ENCODE data around the gene BLM. TPM values are rescaled to one million over a fixed set of nuclear protein-coding genes. Genes with fewer than 3 reads are reported as not detected.
A peak's percentile ranks its signal among the peaks of the same experiment; 100 is the strongest.
"Not testable (repeated sequence)": the region's sequence is repeated elsewhere in the genome, so short reads cannot be mapped to it uniquely, and the experiment has no call there.

The BLM gene
- total RNA-seq, 1 donor from 2014 or later = 1.8 TPM

DNA sequence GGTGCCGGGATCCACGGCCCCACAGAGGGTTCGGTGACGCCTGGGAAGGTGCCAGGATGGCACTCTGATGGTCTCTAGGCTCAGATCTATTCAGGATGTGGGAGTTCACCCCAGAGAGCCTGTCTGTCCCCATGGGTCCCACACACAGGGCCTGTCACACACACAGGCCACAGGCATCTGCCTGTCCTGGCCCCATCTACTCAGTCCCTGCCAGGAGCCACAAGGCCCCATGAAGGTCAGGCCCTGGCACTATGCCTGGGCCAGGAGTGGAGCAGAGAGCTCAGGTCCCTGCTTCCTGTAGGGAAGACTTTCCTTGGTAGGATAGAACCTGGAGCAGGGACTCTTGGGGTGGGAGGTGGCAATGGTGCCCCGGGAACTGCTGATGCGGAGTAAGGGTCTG, 102.2 kb downstream of the BLM start:
- DNase-seq (ENCODE audit: low spot score) = peak; percentile 43

DNA sequence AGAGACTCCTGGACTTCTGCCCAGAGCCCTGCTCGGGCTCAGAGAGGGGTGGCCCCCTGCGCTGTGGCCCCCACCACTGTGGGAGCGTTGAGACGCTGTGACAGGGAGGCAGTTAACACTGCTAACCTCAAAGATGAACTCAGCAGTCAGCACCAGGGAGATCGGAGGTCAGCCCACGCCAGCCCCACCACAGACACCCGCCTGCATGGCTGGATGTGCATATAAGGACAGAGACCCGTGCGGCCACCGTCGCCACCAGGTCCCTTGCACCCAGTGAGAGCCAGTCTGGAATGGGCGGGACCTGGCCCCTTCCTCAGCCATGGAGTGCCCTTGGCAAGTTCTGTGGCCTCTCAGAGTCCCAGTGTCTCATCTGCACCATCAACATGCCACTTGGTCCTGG, 102.7 kb downstream of the BLM start:
- peak; percentile 88 for DNase-seq (ENCODE audit: low spot score)

DNA sequence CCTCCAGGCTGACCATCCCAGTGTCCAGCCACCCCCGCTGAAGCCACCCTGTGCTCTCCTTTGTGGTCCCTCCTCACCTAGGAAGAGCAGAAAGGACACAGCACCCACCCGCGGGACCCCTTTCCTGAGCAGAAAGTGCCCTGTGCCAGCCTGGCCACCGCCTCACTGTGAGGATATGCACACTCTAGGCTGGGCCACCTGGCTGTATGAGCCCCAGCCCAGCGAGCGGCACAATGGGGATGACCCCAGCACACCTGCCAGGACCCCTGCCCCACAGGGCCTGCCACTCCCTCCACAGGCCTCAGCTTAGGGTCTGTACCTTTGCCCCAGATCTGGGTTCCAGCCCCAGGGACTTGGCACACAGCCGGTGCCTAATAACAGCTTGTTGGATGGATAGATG, 103.3 kb downstream of the BLM start:
- DNase-seq (ENCODE audit: low spot score) = peak; percentile 81

DNA sequence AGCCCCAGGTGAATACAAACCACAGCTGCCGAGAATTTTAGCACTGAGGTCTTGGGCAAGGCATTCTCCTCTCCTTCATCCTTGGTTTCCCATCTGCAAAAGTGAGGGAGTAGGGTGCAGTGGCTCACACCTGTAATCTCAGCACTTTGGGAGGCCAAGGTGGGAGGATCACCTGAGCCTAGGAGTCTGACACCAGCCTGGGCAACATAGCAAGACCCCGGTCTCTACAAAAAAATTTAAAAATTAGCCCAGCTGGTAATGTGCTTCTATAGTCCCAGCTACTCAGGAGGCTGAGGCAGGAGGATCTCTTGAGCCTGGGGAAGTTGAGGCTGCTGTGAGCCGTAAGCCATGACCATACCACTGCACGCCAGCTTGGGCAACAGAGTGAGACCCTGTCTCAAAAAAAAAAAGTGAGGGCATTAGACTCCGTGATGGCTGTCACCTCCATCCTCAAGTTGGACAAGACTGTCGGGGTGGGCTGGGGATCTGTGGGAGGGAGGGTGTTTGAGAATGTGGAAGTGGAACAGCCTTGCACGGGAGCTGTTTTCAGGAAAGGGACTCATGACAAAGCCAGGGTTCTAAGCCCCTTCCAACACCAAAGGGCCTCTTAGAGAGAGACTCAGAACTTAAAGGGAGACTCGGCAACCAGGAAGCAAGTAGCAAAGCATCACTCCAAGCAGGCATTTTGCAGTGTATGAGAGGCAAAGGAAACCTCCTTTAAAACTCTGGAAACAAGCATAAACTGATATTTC, 105.2 kb downstream of the BLM start:
- peak; percentile 49 for DNase-seq (ENCODE audit: low spot score)

DNA sequence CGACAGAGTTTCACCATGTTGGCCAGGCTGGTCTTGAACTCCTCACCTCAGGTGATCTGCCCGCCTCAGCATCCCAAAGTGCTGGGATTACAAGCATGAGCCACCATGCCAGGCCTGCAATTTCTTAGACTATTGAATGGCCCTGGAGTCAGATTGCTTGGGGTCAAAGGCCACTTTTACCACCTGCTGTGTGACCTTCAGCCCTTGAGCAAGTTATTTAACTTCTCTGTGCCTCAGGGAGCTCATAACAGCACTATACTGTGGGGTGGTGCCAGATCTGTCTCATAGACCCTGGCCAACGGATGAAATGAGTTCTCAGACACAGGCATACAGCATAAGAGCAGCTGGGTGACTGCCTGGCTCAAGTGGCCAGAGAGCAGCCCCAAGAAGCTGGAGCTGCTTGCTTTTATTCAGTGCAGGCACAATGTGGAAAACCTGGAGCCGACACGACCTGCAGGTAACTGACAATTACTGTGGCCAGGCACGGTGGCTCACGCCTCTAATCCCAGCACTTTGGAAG, 106.4 kb downstream of the BLM start:
- no peak for DNase-seq (ENCODE audit: low spot score)

DNA sequence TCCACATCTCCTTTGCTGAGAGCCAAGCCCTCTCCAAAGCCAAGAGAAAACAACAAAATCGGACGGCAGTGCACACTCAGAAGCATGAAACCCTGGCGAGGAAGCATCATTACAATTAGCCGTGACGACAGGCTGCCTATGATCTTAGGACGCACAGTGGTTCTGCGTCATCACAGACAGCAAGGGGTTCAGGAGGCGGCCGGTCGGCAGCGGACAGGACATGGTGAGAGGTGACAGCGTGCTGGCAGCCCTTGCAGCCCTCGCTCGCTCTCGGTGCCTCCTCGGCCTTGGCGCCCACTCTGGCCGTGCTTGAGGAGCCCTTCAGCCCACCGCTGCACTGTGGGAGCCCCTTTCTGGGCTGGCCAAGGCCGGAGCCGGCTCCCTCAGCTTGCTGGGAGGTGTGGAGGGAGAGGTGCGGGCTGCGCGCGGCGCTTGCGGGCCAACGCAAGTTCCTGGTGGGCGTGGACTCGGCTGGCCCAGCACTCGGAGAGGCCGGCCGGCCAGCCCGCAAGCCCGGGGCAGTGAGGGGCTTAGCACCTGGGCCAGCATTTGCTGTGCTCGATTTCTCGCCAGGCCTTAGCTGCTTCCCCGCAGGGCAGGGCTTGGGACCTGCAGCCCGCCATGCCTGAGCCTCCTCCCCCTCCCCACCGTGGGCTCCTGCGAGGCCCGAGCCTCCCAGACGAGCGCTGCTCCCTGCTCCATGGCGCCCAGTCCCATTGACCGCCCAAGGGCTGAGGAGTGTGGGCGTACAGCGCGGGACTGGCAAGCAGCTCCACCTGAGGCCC, 108.2 kb downstream of the BLM start:
- DNase-seq (ENCODE audit: low spot score) = not testable (repeated sequence)

DNA sequence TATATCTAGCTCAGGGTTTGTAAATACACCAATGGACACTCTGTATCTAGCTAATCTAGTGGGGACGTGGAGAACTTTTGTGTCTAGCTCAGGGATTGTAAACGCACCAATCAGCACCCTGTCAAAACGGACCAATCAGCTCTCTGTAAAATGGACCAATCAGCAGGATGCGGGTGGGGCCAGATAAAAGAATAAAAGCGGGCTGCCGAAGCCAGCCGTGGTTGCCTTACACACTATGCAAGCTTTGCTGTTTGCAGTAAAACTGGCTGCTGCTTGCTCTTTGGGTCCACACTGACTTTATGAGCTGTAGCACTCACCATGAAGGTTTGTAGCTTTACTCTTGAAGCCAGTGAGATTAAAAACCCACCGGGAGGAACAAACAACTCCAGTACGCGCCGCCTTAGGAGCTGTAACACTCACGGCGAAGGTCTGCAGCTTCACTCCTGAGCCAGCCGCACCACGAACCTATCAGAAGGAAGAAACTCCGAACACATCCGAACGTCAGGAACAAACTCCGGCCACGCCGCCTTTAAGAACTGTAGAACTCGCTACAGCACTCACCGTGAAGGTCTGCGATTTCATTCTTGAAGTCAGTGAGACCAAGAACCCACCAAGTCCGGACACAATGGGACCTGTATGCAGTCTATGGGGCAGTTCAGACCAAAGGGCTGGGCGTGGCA, 109.2 kb downstream of the BLM start:
- not testable (repeated sequence) for DNase-seq (ENCODE audit: low spot score)

DNA sequence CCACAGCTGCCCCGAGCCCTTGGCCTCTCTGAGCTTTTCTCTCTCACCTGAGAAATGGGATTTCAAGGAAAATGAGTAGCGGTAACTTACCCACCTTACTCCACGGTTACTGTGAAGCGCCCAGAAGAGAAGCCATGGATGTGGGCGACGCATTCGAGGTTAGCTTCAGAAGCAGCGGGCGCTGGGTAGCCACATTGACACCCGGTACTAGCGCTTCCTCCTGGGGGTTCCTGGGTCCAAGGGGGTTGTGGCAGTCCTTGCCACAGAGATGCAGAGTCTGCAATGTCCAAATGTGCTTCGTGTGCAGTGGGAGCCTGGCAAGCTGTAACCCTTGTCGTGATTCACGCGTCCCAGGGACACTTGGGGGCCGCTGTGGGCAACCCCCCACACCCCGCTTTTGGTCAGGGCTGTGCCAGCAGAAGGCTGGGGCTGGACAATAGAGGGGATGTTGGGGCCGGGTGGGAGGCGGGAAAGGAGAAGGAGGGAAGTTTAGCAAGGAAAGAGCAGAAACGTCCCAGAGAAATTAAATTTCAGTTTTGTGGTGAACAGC, 109.8 kb downstream of the BLM start:
- no peak for DNase-seq (ENCODE audit: low spot score)

DNA sequence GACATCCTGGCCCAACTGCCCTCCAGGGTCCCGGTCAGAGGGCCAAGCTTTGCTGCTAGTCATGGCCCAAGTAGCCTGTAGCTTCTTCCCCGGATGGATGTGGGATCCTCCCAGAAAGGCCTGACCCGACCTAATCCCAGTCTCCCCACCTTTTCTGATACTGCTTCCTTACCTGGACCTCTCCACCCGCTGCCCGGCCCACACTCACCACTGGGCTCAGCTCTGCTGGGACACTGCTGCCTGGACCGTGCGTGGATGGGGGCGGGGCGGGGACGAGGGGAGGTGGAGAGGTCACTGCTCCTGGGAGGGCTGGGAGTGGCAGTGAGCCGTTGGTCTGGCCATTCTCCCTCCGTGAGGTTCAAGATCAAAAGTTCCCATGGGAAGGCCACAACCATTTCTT, 111.0 kb downstream of the BLM start:
- DNase-seq (ENCODE audit: low spot score) = no peak

DNA sequence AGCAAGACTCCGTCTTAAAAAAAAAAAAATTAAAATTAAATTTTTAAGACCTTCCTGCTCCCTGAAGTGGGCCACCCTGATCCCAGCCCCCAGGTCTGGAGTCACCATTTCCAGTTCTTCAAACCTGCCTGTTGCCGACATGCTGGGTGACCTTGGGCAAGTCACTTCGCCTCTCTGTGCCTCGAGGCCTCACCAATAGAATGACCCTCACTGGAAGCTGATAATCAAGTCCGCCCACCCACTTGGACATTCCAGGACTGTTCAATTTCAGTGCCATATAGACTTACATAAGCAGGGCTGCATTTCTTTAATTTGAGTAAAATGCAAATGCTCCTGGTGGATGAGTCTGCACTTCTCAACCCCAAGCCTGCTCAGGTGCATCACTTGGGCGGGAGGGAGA, 112.0 kb downstream of the BLM start:
- no peak for DNase-seq (ENCODE audit: low spot score)

DNA sequence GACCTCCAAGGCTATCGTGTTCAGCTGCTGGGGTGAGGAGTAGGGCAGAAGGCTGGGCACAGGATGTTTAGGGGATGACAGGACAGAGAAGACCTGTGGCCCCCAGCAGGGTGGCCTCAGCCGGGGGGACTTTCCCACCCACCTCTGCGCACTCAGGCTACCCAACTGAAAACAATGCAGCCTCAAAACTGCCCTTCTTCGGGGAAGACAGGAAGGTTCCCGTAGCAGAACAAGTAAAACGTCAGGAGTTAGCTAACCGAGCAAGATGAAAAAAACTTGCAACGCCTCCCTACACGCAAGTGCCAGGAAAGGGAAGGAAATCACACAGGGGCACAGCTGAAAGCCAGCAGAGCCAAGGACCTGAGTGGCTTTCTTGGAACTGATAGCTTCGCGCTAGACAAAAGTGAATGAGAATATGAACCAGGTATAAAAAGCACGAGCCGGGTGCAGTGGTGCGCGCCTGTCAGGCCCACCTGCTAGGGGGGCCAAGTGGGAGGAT, 112.8 kb downstream of the BLM start:
- no peak for DNase-seq (ENCODE audit: low spot score)

DNA sequence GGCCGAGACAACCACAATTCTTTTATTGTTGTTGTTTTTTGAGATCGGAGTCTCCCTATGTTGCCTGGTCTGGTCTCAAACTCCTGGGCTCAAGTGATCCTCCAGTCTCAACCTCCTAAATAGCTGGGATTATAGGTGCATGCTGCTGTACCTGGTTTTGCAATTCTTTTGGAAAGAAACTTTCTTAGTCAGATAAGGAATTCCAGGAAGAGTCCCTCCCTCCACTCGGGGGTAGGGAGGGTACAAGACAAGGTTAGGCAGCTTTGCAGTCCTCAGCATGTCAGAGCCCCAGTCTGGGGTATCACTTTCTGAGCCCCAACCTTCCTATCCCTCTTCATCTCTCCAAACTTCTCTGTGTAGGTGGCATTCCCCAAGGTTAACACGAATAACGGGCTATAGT, 117.5 kb downstream of the BLM start:
- DNase-seq (ENCODE audit: low spot score) = no peak

DNA sequence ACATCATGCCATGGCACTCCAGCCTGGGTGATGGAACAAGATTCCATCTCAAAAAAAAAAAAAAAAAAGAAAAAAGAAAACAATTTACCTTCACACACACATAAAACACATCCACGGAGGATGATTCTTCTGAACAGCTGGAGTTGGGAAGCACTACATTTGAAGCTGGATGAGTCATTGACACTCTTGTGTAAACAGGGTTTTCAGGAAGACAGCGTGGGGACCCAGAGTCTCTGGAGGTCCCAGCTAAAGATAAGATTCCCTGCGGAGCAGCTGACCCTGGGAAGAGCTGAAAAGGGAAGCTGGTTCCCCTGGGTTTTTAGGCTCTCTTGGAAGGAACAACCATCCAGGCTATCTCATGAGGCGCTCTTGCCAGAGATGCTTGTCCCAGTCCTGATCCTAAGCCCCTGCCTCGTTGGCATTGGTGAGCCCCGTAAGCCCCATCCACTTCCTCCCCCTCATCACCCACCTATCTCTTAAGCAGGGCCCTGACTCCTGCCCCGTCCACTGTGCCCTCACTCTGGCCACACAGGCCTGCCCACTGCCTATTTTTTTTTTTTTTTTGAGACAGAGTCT, 119.2 kb downstream of the BLM start:
- no peak for DNase-seq (ENCODE audit: low spot score)

DNA sequence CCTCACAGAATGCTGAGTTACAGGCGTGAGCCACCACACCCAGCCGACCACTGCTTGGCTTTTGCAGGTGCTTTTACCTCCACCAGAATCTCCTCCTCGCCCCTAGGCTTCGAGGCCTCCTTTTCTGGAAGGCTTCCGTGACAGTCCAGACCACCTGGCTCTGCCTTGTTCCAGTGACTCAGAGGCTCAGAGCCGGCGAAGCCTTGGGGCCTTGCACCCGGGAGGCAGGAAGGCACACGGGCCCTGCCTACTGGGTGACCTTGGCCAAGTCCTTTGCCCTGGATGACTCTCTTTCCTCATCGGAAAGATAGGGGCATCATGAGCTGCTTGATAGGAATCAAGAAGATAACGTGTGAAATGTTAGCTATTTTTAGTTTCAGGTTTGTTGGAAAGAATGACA, 119.9 kb downstream of the BLM start:
- DNase-seq (ENCODE audit: low spot score) = no peak

DNA sequence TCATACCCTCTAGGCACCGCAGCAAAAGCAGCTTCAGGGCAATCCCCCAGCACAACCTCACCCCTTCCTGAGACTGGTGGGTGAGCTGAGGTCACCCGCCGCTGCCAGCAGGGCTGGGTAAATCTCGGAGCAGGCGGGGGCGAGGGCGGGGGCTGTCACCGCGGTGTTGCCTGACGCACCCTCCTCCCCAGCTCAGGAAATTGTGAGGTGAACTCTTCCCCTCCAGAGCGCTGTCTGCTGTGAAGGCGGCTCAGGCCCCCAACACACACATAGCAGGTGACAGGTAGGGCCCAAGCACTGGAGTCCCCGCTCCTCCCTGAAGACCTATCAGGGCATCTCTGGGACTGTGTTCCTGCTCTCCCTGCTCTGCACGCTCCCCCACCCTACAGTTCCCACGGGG, 121.0 kb downstream of the BLM start:
- no peak for DNase-seq (ENCODE audit: low spot score)

DNA sequence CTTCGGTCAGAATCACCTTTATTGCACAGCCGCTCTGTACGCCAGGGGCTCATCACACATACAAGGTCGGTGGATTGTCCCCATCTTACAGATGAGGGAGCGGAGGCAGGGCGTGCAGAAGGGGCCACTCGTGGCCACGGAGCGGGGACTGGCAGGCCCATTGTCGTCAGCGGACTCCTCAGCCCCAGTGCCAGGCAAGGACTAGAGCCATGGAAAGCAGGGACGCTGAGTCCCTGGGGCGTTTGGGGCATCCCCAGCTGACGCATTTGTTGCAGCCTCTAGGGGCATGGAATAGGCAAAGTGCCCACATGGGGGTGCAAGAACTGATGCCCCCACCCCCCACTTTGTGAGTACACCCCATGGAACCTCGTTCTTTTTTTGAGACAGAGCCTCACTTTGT, 121.4 kb downstream of the BLM start:
- no peak for DNase-seq (ENCODE audit: low spot score)

DNA sequence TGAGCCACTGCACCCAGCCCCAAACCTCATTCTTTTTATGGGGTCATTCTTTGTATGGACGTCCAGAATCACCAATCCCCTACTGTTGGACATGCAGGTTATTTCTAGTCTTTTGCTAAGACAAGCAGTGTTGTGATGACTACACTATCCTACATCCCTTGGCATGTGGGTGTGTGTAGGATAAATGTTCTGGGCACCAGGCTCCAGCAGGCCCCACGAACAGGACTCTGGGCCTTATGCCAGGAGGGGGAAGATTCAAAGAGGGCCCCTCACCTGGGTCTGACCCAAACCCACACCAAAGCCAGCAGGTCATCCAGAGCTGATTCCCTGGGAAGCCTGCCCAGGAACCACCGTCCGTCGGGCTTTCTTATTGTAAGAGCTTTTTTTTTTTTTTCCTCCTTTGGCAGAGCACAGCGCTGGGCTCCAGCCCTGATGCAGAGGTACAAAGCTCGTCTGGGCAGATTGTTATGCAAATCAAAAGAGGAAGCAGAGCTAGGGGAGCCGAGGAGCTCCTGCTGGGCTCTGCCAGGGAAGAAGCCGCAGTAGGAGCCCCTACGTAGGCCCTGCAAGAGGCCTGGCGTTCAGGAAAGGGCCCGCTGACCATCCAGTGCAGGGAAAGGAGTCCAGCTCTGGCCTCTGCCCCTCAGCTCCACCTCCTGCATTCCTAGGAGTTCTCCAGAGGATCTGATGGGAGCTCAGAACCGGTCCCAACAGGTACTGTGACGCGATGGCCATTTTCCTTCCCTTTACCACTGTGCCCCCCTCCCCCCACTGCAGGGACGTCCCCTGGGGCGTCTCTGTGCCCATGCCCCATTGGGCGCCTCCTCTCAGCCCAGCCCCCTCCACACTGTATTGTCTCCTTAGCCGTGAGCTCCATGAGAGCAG, 122.3 kb downstream of the BLM start:
- no peak for DNase-seq (ENCODE audit: low spot score)

DNA sequence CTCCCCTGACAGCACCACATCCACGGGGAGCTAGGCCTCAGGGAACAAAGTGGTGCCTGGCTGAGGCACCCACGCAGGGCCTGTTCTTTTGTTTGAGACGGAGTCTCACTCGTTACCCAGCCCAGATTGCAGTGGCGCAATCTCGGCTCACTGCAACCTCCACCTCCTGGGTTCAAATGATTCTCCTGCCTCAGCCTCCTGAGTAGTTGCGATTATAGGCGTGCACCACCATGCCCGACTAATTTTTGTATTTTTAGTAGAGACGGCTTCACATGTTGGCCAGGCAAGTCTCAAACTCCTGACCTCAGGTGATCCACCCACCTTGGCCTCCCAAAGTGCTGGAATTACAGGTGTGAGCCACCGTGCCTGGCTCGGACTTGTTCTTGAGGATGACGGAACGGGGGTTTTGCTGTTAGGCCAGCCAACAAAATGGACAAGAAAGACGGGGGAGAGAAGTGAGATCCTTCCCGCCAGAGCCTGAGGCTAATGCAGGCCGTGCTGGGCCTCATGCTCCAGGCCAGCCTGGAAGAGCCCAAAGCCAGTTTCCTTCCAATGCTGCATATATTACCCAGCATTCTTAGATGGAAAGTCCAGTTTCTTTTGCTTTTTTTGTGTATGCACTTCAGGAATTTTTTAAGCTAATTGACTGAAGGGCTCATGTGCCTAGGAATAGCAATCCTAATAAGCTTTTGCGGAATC, 123.2 kb downstream of the BLM start:
- DNase-seq (ENCODE audit: low spot score) = no peak

DNA sequence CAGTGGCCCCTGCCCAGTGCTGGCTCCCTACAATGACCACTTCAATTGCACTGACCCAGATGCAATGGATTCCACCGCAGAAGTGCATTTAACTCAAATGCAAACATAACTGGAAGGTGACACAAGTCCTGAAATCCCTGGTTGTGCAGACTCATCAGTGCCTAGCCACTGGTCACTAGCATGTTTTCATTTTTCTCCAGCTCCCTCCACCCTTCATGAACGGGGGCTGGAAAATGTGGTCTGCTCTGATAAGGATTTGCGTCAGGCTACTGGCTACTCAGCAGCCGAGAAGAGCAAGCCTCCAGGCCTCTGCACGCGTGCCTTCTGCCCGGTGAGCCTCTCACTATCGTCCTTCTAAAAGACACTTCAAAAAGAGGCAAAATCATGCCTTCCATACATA, 123.8 kb downstream of the BLM start:
- DNase-seq (ENCODE audit: low spot score) = no peak

DNA sequence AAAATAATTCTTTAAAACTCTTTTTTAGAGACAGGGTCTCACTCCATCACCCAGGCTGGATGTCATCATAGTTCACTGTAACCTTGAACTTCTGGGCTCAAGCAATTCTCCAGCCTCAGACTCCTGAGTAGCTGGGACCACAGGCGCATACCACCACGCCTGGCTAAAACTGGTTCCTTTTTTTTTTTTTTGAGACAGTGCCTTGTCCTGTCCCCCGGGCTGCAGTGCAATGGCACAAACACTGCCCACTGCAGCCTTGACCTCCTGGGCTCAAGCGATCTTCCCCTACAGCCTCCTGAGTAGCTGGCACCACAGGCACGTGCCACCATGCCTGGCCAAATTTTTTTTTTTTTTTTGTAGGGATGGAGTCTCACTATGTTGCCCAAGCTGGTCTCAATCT, 127.5 kb downstream of the BLM start:
- DNase-seq (ENCODE audit: low spot score) = no peak

Data from mesenteric fat pad (tissue), 1 donor.